ENCODE results near the gene PHLDB2. TPM values are rescaled to one million over a fixed set of nuclear protein-coding genes. Genes with fewer than 3 reads are reported as not detected.

Gene PHLDB2
- total and polyA plus RNA-seq, 2 of the 8 experiments (the other 6 are each of a cell fraction or from before 2014, with no cell fraction given), result 5.8 to 22.6 TPM

- Histone ChIP-seq H3K36me3 (ENCODE audit: control insufficient read depth in 2 of 4, insufficient read depth in 4 of 4, low read length in 3 of 4) (no peaks in the 10 kb centered on the region), H3K79me2 (ENCODE audit: control insufficient read depth in 1 of 2, insufficient read depth in 2 of 2, low read length in 2 of 2) (no peaks in the 10 kb centered on the region), H3K4me3 (ENCODE audit: extremely low read depth in 1 of 4, insufficient read depth in 2 of 4, low read depth in 3 of 4, low read length in 4 of 4) (no peak overlapping the region), H4K20me1 (replicated peaks in 1 of 2; ENCODE audit: control insufficient read depth in 1 of 2, insufficient read depth in 2 of 2, low read length in 2 of 2) (no peaks in the 10 kb centered on the region), H3K27ac (ENCODE audit: low read depth, low read length) (no peak overlapping the region), H2BK20ac (ENCODE audit: low read length) (no peak overlapping the region), H3K9ac (replicated peaks in 1 of 4; ENCODE audit: extremely low read depth in 1 of 4, low read depth in 3 of 4, low read length in 3 of 4) (no peak overlapping the region), H2AK5ac (ENCODE audit: low read depth, low read length) (no peak overlapping the region), H3K27me3 (replicated peaks in 1 of 4; ENCODE audit: control insufficient read depth in 3 of 4, extremely low read depth in 1 of 4, insufficient read depth in 3 of 4, low read length in 3 of 4) (no peaks in the 10 kb centered on the region), H3K23ac (ENCODE audit: insufficient read length) (no peak overlapping the region), H3K14ac (ENCODE audit: insufficient read length) (no peak overlapping the region), H3K4ac (replicated peaks; ENCODE audit: insufficient read length, low read depth, low read length) (no peak overlapping the region), H3K56ac (replicated peaks; ENCODE audit: insufficient read length, low read depth, low read length) (no peak overlapping the region), H2BK12ac (ENCODE audit: low read depth, low read length) (no peak overlapping the region), H3K23me2 (ENCODE audit: low read depth, low read length) (no peaks in the 10 kb centered on the region), H2BK120ac (replicated peaks; ENCODE audit: low read depth, low read length) (no peak overlapping the region), H3K4me2 (ENCODE audit: insufficient read depth in 1 of 2, low read depth in 2 of 2, low read length in 2 of 2) (no peak overlapping the region), H4K5ac (ENCODE audit: insufficient read length, low read depth, low read length) (no peak overlapping the region), H3K79me1 (ENCODE audit: low read depth, low read length) (no peaks in the 10 kb centered on the region), H2BK5ac (ENCODE audit: low read depth, low read length) (no peak overlapping the region), H4K8ac (ENCODE audit: extremely low read depth, insufficient read depth, low read length) (no peak overlapping the region), H3K9me3 (ENCODE audit: insufficient read depth in 2 of 2, low read depth in 1 of 2, low read length in 1 of 2) (no peaks in the 10 kb centered on the region), H2AFZ (ENCODE audit: low read length) (no peak overlapping the region), H3K18ac (ENCODE audit: extremely low read depth, low read length) (no peak overlapping the region), H2BK15ac (ENCODE audit: low read length) (no peak overlapping the region), H3K4me1 (replicated peaks in 1 of 4; ENCODE audit: control insufficient read depth in 3 of 4, insufficient read depth in 4 of 4, low read length in 3 of 4) (no peaks in the 10 kb centered on the region), H4K91ac (replicated peaks; ENCODE audit: insufficient read length, low read length) (no peak overlapping the region)
- WGBS, 2 experiments (ENCODE audit: extremely low coverage in 1 of 2, insufficient coverage in 1 of 2, insufficient read length in 1 of 2, insufficient replicate concordance in 2 of 2, low coverage in 1 of 2, low lambda C conversion rate in 2 of 2, missing lambda C conversion rate in 1 of 2), result 100% methylated on average over 1 of the region's 1 CpG; no CpG with 5 or more reads in 1 of the 2 experiments
- TF ChIP-seq TAF7 (optimal IDR thresholded peaks at IDR 0.05; ENCODE audit: borderline replicate concordance, low read depth, low read length) (no peak), CTBP2 (IDR thresholded peaks at IDR 0.05; ENCODE audit: borderline replicate concordance, insufficient read depth, insufficient read length, low read length) (no peak), GABPA (IDR thresholded peaks at IDR 0.05; ENCODE audit: borderline replicate concordance, insufficient read depth, low read length) (no peak), ATF3 (IDR thresholded peaks at IDR 0.05; ENCODE audit: insufficient read depth, low read depth, low read length) (no peak), USF2 (IDR thresholded peaks at IDR 0.05; ENCODE audit: low read length) (no peak)
- DNase-seq (ENCODE audit: low read depth in 1 of 2, low spot score in 2 of 2), result no peak
- ChIA-PET CTCF (ENCODE audit: partially characterized antibody) (interaction anchor here (1.1 to 4.2 kb wide), 3 partner anchors 8 to 31 kb away, joined by 5 to 15 read pairs (median 13); no protein-coding TSS in a partner anchor), POLR2A (ENCODE audit: partially characterized antibody) (no interaction called here)
- FAIRE-seq, result no peak
These were observed 161.6 kb downstream of the PHLDB2 start for GRCh38 chr3:112020674-112021085.

Data from H1 (cell line).